ENCODE results near the gene COLGALT1. TPM values are rescaled to one million over a fixed set of nuclear protein-coding genes. Genes with fewer than 3 reads are reported as not detected.

The COLGALT1 gene
- total RNA-seq, 4 donors from 2014 or later = 70.0 to 141 (median 115) TPM

DNA sequence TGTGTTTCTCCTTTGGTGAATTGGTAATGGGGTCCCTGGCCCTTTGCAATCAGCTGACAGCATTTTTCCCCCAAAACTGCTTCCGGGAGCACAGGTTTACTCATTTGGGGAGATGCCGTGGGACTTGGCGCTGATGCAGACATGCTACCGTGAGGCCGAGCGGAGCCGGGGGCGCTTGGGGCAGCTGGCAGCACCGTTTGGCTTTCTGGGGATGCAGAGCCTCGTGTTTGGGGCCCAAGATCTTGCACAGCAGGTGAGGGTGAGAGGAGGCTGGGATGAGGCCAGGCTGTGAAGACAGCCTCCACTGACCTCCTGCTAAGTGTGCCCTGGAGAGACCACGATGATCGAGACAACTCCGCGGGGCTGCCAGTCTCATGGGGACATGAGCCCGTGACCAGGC, 13.4 kb upstream of the COLGALT1 start:
- TF ChIP-seq, protein P1, sequence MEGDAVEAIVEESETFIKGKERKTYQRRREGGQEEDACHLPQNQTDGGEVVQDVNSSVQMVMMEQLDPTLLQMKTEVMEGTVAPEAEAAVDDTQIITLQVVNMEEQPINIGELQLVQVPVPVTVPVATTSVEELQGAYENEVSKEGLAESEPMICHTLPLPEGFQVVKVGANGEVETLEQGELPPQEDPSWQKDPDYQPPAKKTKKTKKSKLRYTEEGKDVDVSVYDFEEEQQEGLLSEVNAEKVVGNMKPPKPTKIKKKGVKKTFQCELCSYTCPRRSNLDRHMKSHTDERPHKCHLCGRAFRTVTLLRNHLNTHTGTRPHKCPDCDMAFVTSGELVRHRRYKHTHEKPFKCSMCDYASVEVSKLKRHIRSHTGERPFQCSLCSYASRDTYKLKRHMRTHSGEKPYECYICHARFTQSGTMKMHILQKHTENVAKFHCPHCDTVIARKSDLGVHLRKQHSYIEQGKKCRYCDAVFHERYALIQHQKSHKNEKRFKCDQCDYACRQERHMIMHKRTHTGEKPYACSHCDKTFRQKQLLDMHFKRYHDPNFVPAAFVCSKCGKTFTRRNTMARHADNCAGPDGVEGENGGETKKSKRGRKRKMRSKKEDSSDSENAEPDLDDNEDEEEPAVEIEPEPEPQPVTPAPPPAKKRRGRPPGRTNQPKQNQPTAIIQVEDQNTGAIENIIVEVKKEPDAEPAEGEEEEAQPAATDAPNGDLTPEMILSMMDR (IDR thresholded peaks at IDR 0.05) = no peak
- DNase-seq (ENCODE audit: low spot score) (no peak), ATAC-seq (ENCODE audit: low FRiP score) (no peak)

- DNase-seq (ENCODE audit: low spot score) = no peak
- ATAC-seq (ENCODE audit: low FRiP score) = no peak
- TF ChIP-seq, protein P1 (IDR thresholded peaks at IDR 0.05) = no peak
Observed at GRCh38 chr19:17542793-17543582, 12.5 kb upstream of the COLGALT1 start.

- DNase-seq (ENCODE audit: low spot score) (no peak), ATAC-seq (ENCODE audit: low FRiP score) (no peak)
- TF ChIP-seq, protein P1 (IDR thresholded peaks at IDR 0.05) = no peak
Observed at GRCh38 chr19:17543986-17544385, 11.5 kb upstream of the COLGALT1 start.

DNA sequence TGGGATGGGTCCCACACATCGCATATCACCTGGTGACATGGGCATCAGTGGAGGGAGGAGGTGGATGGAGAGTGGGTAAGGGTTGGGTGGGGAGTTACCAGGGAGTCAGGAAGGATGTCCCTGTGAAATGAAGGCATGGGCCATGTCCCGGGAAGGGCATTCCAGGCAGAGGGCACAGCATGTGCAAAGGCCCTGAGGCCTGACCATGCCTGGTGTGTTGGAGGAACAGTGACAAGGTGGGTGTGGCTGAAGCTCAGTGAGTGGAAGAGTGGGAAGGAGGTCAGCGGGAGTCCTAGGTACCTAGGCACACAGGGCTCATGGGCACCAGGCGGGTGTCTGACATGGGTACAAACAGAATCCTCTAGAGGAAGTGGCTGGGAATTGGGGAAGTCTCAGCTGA, 11.0 kb upstream of the COLGALT1 start:
- TF ChIP-seq, protein P1 (IDR thresholded peaks at IDR 0.05) = no peak
- no peak for ATAC-seq (ENCODE audit: low FRiP score)
- no peak for DNase-seq (ENCODE audit: low spot score)

- DNase-seq (ENCODE audit: low spot score) (no peak), ATAC-seq (ENCODE audit: low FRiP score) (no peak)
- TF ChIP-seq, protein P1 (IDR thresholded peaks at IDR 0.05) = no peak
Observed at GRCh38 chr19:17548145-17548544, 7.3 kb upstream of the COLGALT1 start.

- ATAC-seq (ENCODE audit: low FRiP score) (no peak), DNase-seq (ENCODE audit: low spot score) (no peak)
- TF ChIP-seq, protein P1 (IDR thresholded peaks at IDR 0.05) = no peak
Observed at GRCh38 chr19:17549085-17549740, 6.2 kb upstream of the COLGALT1 start.

All from omental fat pad (tissue), 4 donors.